Middle frontal gyrus (tissue), 1 donor: ENCODE measurements around the gene SYT9.
"Not testable (repeated sequence)": the region's sequence is repeated elsewhere in the genome, so short reads cannot be mapped to it uniquely, and the experiment has no call there.

Source experiments
- DNase-seq: peaks from one replicate; pipeline ENCODE4 v3.0.0-alpha.2; 2015; ENCODE audit warnings: low spot score; ENCODE audit errors: extremely low spot score

Gene SYT9

DNA sequence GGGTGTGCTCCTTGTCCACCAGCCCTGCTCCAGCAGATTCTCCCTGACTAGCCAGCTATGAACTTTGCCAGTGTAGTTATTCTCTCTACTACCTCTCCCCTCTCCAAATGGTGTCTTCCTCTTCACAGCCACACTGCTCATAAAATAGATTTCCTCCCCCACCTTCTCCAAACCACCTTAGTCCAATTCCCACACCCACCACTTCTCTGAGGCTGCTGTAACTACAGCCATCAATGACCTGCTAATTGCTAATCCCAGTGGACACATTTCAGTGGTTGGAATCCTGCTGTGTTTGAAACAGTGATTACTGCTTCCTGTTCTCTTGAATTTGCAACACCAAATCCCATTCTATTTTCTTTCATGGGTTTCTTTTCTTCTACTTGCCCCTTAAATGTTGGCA, 23.4 kb downstream of the SYT9 start:
- DNase-seq: no peak

DNA sequence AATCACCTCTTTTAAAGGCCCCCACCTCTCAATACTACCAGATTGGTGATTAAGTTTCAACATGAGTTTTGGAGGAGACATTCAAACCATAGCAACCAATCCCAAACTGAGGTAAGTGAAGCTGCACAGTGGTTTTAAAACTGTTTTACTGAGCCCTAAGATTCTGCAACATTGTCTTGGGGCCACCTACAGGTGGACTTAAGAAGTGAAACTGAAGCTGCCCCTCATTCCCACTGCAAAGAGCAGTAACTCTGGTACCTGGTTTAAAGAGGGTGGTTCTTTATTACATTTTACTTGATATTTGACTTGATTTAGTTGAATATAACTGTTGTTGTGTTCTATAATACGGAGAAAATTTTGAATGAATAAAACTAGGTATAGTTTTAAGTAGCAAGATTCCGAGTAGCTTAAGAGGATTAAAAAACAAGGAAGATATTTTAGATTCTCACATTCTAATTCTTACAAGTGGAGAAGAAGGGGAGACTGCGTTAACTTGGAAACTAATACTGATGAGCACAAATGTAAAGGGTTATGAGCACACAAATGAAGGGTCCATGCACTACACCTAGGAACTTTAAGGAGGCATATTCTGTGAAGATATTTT, 26.7 kb downstream of the SYT9 start:
- DNase-seq: no peak

DNA sequence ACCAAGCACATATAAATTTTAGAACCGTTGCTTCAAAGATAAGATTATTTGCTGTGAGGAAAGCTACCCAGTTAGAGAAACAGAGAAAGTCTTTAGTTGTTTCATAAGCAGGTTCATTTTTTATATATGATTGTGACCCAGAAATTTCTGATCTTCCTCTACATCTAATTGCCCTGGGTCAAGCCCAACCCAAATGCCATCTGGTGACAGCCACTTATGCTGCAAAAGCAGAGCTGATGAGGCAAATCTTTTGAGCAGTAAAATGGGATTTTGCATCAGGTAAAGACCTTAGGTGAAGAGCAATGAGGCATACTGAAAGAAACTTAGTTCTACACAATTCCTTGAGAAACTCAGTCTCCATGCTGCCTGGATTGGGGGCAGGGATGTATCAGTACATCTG, 28.0 kb downstream of the SYT9 start:
- no peak for DNase-seq

DNA sequence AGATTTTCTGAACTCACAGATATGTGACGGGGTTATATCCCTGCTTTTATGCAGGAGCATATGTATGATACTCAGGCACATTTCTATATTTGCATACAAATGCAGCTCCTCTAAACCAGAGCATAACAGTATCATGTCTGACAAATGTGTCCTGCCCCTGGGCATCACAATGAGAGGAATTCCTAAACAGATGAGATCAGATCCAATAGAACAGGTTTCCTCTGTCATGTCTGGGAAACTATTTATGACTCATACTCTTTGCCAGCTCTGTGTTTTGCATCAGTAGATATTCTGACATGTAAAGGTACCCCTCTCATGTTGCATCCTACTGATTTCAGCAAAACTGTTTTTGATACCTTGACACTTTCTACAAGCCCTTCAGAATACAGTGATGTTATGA, 29.4 kb downstream of the SYT9 start:
- DNase-seq: no peak

DNA sequence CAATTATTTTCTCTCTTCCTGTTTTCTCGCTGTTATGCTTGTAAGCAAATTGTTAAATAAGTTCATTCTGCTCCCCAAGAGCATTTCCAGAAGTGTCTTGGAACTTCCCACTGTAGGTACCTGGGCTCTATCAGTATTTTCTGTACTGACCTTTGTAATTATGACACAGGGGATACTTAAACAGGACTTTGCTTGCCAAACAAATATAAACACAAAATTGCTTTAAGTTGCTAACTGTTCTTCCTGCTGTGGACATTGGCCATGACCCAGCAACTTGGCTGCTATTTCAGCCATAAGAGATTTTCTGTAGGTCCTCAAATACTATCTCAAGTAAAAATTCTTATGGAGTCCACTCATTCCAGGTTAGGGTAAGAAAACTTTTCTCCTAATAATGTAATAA, 30.1 kb downstream of the SYT9 start:
- DNase-seq: no peak

DNA sequence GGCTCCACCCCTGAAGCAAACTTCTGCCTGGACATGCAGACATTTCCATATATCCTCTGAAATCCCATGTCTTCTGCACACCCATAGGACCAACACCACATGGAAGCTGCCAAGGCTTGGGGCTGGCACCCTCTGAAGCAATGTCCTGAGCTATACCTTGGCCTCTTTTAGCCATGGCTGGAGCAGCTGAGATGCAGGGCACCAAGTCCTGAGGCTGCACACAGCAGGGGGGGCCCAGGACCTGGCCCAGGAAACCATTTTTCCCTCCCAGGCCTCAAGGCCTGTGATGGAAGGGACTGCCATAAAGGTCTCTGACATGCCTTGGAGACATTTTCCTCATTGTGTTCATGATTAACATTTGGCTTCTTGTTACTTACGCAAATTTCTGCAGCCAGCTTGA, 34.5 kb downstream of the SYT9 start:
- DNase-seq: no peak

DNA sequence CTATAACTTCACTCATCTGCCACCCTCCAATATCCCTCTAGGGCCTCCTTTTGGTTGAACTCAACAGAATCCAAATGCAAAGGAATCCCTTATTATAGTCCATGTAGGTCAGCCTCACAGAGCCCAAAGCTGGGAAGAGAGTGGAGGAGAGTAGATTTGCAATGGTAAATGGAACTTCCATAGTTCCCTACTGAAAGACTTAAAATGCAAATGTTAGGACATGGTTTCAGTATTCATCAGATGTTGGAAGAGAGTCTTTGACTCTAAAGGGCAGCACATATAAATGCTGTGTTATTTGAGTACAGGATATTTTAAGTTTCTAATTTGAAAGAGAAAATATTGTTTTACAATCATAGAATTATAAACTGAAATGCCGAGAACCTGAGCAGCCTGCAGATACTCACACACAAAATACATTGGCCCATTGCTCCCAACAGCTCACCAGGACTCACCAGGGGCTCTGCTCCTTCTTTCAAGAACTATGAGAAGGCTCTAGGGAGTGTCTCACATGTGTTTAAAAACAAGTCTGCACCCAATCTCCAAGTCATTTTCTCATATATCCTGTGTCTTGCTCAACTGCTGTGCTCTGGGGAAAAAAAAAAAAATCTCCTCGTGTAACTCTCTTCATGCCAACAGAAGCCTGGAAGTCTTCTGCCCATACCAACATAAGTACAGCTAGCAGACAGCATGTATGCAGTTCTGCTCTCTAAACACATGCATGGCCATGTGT, 39.6 kb downstream of the SYT9 start:
- no peak for DNase-seq

DNA sequence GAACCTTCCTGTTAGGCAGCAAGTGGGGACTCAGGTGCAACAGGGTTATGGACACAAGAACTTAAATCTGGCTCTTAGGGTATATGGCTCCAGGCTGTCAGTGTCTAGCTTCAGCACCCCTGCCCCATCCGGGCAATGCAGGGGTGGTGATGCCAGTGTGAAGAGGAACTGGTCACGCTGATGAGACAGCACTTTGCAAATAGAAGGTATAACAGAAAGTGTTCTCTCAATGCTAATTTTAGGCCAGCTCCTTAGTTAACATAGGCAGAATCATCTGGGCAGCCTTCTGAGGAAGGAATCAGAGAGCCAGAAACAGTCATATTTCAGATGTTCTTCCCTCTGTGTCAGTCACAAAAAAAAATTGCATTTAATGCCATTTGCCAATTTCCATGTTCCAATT, 41.2 kb downstream of the SYT9 start:
- DNase-seq: no peak

DNA sequence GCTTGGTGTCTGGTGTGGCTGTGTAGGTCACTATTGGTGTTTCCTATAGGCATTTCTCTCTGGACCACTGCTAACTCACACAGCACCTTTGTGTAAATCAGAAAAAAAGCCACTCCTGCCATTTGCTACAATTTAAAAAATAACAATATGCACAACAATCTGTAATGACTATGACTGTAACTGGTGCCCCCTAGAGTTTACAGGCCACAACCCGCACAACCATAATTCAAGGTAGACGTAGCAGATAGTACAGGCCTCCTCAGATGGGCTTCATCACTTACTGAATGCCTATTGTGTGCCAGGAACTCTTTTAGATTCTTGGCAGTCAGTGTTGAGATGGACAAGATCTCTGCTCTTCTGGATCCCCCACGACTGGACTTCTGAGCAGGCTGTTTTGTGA, 47.7 kb downstream of the SYT9 start:
- no peak for DNase-seq

DNA sequence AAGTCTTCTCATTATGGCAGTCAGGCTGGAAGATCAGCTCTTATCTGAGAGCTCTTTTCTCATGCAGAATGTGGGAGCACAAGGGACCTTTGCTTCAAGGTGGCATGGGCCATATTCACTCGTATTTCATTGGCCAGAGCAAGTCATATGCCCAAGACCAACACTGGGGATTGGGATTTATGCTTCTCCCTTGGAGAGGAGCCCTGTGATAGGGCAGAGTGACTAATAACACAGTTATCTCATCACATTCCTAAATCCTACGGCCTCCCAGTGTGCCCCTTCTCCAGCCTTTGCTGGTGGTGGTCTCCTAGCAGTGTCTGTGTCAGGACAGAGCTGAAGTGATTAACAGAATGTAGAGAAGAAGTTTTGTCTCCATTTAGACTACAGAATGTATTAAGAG, 48.6 kb downstream of the SYT9 start:
- DNase-seq: no peak

DNA sequence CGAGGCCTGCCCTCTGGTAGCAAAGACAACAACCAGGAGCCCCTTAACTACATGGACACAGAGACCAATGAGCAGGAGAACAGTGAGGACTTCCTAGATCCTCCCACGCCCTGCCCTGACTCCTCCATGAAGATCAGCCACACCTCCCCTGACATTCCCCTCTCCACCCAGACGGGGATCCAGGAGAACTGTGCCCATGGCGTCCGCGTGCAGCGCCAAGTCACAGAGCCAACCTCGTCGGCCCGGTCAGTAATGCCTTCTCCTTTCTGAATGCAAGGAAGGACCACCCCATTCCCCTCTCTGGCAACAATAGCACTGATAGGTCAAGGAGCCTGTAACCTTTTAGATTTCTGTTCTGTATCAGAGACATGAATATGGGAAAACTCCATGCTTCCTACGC, 51.4 kb downstream of the SYT9 start:
- DNase-seq: no peak

DNA sequence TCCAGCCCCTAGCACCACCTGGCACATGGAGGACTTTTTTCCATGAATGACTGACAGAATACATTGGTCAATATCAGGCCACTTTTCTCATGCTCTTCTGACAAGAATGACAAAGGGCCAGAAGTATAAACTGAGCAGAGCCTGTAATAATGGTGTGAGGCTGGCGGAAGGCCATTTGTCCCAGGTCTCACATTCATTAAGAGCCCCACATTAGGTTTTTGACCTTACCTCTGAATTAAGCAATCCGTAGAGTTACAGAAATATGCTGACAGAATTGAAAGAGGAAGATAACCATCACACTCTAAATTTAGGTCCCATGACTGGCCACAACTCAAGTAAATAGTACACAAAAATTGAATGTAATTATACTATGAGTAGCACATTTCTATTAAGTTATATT, 55.2 kb downstream of the SYT9 start:
- DNase-seq: no peak

DNA sequence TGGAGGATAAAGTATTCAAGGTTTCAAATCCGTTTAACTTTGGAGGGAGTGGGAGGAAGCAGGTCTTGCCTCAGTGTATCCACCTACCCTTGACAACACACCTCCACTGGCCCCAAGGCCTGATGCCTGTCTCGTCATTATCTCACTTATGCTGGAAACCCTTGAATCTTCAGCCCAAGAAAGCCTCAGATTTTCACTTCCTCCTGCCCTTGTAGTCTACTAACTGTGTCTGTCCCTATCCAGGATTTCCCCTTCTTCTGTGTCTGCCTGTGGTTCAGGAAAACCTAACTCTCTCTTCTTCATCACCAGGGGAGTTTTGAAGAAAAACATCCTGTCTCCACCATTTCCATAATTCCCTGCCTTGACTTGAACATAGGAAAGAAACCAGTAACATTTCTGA, 56.1 kb downstream of the SYT9 start:
- no peak for DNase-seq

DNA sequence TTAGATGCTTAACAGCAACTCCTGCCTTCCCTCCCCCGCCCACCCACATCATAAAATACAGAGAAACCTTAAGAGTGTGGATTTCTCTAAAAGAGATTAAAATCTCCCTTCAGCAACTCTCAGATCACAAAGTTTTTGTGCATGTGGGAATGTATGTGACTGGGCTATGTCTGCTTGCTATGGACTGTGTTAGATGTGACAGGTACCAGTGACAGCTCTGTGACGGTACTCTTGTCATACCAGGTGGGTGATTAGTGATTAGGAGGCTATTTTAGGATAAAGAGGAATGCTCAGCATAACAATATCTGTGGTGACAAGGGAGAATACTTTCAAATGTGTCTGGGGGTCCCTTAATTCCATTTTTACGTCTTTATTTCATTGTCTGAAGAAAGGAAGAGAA, 60.2 kb downstream of the SYT9 start:
- no peak for DNase-seq

DNA sequence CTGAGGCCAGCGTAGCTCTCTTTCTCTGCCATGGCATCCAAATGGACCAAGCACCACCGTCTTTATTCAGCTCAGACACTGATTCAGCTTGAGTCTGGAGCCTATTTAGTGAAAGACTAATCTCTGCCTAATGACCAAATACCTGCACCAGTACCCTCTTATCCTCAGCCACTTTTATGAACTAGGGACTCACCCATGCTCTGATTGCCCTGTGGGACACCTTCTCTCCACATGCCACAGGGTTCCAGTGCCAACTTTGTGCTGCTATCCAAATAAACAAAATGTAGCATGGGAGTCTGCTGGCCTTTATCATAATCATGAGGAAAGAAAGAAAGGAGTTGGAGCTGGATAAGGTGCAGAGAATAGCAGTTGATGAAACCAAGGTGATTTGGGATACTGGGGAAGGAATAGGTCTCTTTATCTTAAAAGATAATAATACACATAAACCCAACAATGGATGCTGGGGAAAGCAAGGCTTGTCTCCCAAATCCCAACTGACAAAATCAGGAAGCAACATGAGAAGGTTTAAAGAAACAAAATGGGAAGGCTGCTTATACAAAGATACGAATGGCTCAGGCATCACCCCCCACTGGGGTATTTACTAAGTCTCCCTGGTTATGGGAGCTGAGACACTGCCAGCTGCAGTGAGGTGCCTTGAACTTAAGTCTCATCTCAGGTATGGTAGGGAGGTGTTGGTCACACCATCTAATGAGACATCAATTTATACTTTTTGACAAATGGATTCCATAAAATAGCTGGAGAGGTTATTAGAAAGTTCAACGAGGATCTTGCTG, 63.3 kb downstream of the SYT9 start:
- no peak for DNase-seq

DNA sequence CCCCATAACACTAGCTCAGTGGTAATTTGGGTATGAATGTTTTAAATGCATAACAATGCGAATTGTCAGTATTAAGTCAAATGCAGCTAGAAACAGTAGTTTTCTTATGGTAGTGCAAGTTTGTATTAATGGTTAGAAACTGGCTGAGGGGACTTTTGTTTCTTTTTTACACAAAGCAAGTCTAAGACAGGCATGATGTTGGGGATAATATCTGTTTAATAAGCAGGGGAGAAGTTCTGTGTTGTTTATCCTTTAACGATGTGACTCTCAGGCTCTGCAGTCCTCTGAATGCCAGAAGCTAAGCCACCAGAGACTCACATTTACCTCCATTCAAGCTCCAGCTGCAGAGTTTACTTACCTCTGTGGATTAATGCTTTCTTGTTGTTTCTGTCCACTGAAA, 67.8 kb downstream of the SYT9 start:
- no peak for DNase-seq

DNA sequence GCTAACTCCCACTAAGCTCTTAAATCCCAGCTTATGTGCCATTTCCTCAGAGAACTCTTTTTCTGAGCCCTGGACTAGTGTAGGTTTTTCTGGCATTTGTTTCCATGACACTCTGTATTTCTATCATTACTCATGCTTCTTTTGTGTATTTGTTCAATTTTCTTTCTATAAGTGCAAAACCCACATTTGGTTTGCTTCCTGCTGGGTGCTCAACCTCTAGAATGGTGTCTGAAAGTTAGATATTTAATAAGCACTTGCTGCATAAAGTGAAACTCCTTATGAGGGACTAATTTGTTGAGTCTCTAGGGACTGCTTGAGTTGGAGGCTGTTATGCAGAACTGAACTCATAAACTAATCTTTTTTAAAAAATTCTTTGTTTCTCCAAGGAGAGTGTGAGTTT, 68.6 kb downstream of the SYT9 start:
- DNase-seq: no peak

DNA sequence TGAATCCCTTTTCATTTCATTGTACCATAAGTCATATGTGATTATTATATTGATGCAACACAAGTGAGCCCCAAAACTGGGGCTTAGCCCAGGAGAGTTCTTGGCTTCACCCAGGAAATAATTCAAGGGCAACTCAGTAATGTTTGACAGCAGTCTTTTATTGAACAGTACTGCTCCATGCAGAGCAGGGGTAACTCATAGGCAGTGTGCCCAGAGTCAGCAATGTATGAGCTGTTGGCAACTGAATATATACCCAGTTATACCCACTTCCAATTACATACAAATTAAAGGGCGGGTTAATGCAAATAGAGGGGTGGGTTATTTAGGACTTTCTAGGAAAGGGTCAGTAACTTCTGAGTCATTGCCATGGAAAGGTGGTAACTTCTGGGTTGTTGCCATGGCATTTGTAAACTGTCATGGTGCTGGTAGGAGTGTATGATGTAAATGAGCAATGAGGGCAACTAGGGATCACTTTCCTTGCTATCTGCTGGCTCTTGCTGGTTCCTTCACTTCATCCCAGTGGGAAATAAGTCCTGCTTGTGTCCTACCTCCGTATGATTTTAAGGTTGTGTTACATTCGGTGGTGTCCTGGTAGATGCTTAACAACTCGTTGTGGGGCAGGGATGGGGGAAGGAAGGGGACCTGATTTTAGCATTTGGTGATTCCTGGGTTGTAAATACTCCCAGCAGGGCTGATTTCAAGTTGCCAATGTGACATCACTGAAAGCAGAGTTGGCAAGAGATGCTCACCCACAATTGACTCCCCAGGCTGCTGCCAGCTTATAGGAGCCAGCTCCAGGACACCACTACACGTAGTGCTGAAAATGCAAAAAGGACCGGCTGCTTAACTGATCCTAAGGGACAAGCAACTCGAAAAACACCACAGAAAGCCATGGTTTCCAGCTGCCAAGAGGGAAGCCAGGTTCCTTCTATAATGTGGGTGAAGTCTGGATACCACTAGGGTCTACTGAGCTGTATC, 70.1 kb downstream of the SYT9 start:
- DNase-seq: no peak

DNA sequence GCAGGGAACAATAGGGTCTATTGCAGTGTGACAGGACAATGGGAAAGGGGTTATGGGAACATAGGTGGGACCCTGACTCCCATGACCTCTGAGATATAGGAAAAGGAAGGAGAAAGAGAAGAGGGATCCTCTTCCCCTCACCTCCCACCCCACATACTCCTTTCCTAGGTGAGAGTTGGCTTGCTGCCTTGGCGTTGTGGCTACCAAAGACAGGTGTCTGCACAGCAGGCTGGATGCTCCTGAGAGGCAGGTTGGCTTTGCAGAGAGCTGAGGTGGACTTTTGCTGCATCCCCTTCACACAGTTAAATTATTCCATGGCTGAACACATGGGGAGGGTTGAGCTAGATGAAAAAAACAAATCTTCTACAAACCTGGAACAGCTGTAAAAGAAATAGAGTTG, 80.7 kb downstream of the SYT9 start:
- no peak for DNase-seq

DNA sequence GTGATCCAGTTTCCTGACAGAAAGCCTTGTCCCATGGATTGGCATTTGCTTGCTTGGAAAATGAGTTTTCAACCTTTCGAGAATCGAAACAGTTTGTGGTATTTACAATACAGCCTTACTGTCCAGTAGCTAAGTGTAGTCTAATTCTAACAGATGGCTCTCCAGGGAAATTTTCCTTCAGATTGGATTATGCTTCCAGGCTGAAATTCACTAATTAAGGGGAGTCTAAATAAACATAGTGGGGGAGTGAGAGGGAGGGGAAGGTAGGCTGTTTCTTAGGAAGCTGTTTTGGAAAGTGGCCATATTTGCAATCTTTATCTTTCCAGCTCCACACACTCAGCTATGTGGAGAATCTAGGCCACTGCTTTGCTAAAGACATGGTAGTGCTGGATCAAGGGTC, 81.3 kb downstream of the SYT9 start:
- DNase-seq: no peak

DNA sequence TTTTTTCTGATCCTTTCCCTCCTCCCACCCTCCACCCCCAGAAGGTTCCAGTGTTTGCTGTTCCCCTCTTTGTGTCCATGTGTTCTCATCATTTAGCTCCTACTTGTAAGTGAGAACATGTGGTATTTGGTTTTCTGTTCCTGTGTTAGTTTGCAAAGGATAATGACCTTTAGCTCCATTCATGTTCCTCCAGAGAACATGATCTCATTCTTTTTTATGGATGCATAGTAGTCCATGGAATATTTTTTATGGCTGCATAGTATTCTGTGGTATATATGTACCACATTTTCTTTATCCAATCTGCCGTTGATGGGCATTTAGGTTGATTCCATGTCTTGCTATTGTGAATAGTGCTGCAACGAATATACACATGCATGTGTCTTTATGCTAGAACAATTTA, 83.7 kb downstream of the SYT9 start:
- not testable (repeated sequence) for DNase-seq

DNA sequence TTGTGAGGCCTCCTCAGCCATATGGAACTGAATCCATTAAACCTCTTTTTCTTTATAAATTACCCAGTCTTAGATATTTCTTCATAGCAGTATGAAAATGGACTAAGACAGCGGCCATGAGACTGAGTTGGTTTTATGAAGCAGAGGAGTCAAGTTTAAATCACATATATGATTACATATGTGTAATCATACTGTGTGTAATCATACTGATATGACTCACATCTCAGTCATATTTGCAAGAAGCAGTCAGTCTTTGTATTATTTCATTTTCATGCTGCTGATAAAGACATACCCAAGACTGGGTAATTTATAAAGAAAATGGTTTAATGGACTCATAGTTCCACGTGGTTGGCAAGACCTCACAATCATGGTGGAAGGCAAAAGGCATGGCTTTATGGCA, 89.8 kb downstream of the SYT9 start:
- DNase-seq: no peak
